ENCODE results near the gene SZRD1. TPM values are rescaled to one million over a fixed set of nuclear protein-coding genes. Genes with fewer than 3 reads are reported as not detected.
A peak's percentile ranks its signal among the peaks of the same experiment; 100 is the strongest.

The SZRD1 gene
- total and polyA plus RNA-seq, 9 of the 15 experiments (the other 6 are each of a cell fraction or from before 2014, with no cell fraction given), result 3.9 to 149 (median 82.5) TPM

- TF ChIP-seq HMGN3 (IDR thresholded peaks at IDR 0.05; ENCODE audit: borderline replicate concordance, extremely low read depth, insufficient read length, low read depth, low read length) (no peak), SMARCA5 (IDR thresholded peaks at IDR 0.05) (no peak), EWSR1 (IDR thresholded peaks at IDR 0.05; ENCODE audit: borderline replicate concordance, low read depth, partially characterized antibody) (no peak), TEAD4 (IDR thresholded peaks at IDR 0.05; ENCODE audit: low read length) (peak; percentile 51), TEAD4 (CRISPR knock-in tag; IDR thresholded peaks at IDR 0.05; ENCODE audit: borderline replicate concordance) (no peak), CHD4 (IDR thresholded peaks at IDR 0.05; ENCODE audit: insufficient read depth, insufficient replicate concordance, low read depth, low read length, poor library complexity, severe bottlenecking) (no peak), ZNF561 (CRISPR knock-in tag; conservative IDR thresholded peaks at IDR 0.05) (no peak), ZNF384 (IDR thresholded peaks at IDR 0.05; ENCODE audit: low read depth, low read length) (peak; percentile 80), MYC (IDR thresholded peaks at IDR 0.05; ENCODE audit: low read depth, low read length) (peak; percentile 74), MYC (CRISPR knock-in tag; IDR thresholded peaks at IDR 0.05; ENCODE audit: borderline replicate concordance, low read depth) (no peak), SUPT5H (IDR thresholded peaks at IDR 0.05) (no peak), PYGO2 (tag; IDR thresholded peaks at IDR 0.05) (no peak), ZEB2 (IDR thresholded peaks at IDR 0.05) (no peak), ZNF655 (CRISPR knock-in tag; IDR thresholded peaks at IDR 0.05) (no peak), ZBED1 (IDR thresholded peaks at IDR 0.05) (no peak; the same call in 1 of the 2 replicates), ZNF124 (CRISPR knock-in tag; IDR thresholded peaks at IDR 0.05) (no peak), ZNF277 (CRISPR knock-in tag; IDR thresholded peaks at IDR 0.05; ENCODE audit: borderline replicate concordance) (no peak), E4F1 (CRISPR knock-in tag; IDR thresholded peaks at IDR 0.05; ENCODE audit: borderline replicate concordance) (no peak)
- TF ChIP-seq, protein P1, sequence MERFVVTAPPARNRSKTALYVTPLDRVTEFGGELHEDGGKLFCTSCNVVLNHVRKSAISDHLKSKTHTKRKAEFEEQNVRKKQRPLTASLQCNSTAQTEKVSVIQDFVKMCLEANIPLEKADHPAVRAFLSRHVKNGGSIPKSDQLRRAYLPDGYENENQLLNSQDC (CRISPR knock-in tag; IDR thresholded peaks at IDR 0.05), result no peak
- TF ChIP-seq, protein P2, sequence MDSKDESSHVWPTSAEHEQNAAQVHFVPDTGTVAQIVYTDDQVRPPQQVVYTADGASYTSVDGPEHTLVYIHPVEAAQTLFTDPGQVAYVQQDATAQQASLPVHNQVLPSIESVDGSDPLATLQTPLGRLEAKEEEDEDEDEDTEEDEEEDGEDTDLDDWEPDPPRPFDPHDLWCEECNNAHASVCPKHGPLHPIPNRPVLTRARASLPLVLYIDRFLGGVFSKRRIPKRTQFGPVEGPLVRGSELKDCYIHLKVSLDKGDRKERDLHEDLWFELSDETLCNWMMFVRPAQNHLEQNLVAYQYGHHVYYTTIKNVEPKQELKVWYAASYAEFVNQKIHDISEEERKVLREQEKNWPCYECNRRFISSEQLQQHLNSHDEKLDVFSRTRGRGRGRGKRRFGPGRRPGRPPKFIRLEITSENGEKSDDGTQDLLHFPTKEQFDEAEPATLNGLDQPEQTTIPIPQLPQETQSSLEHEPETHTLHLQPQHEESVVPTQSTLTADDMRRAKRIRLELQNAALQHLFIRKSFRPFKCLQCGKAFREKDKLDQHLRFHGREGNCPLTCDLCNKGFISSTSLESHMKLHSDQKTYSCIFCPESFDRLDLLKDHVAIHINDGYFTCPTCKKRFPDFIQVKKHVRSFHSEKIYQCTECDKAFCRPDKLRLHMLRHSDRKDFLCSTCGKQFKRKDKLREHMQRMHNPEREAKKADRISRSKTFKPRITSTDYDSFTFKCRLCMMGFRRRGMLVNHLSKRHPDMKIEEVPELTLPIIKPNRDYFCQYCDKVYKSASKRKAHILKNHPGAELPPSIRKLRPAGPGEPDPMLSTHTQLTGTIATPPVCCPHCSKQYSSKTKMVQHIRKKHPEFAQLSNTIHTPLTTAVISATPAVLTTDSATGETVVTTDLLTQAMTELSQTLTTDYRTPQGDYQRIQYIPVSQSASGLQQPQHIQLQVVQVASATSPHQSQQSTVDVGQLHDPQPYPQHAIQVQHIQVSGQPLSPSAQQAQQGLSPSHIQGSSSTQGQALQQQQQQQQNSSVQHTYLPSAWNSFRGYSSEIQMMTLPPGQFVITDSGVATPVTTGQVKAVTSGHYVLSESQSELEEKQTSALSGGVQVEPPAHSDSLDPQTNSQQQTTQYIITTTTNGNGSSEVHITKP (IDR thresholded peaks at IDR 0.05; ENCODE audit: partially characterized antibody), result no peak
Observed at GRCh38 chr1:16366722-16367257, at the start of gene SZRD1 (continued).
